Stimulated activated CD8-positive, alpha-beta memory T cell treated with anti-CD3 and anti-CD28 coated beads, Interleukin-2, amount 100 ng/mL, for 1 hour (primary cell): ENCODE results near the gene RAPGEF1.
"Not testable (repeated sequence)": the region's sequence is repeated elsewhere in the genome, so short reads cannot be mapped to it uniquely, and the experiment has no call there.

Experiments
- DNase-seq, 2 donors: peaks; one replicate each; pipeline ENCODE4 v3.0.0-alpha.2; 2020; ENCODE audit warnings: low read depth in 2 of 2

The RAPGEF1 gene

GRCh38 chr9:131562032-131562959, 177.6 kb downstream of the RAPGEF1 start:
- DNase-seq: no peak

- DNase-seq: no peak
Observed at GRCh38 chr9:131559421-131560000, 180.4 kb downstream of the RAPGEF1 start.

GRCh38 chr9:131557855-131558548, 181.9 kb downstream of the RAPGEF1 start:
- no peak for DNase-seq

GRCh38 chr9:131555841-131556673, 183.8 kb downstream of the RAPGEF1 start:
- DNase-seq: no peak

- DNase-seq: no peak
Observed at GRCh38 chr9:131554843-131555351, 185.0 kb downstream of the RAPGEF1 start.

- no peak for DNase-seq
Observed at GRCh38 chr9:131554087-131554842, 185.6 kb downstream of the RAPGEF1 start.

GRCh38 chr9:131552030-131552429, 187.8 kb downstream of the RAPGEF1 start:
- no peak for DNase-seq

- DNase-seq: not testable (repeated sequence)
Observed at GRCh38 chr9:131550465-131550864, 189.4 kb downstream of the RAPGEF1 start.

- not testable (repeated sequence) for DNase-seq
Observed at GRCh38 chr9:131549186-131549585, 190.7 kb downstream of the RAPGEF1 start.

- no peak for DNase-seq
Observed at GRCh38 chr9:131546336-131547084, 193.4 kb downstream of the RAPGEF1 start.

- DNase-seq: no peak
Observed at GRCh38 chr9:131545786-131546335, 194.0 kb downstream of the RAPGEF1 start.

GRCh38 chr9:131545003-131545785, 194.7 kb downstream of the RAPGEF1 start, which contains the start of gene PRRT1B:
PRRT1B (plus strand) TSS chr9:131545523; CDS start chr9:131545616, 93 bp downstream.
- DNase-seq: no peak

- no peak for DNase-seq
Observed at GRCh38 chr9:131543141-131543540, 196.7 kb downstream of the RAPGEF1 start.

GRCh38 chr9:131539223-131539923, 200.5 kb downstream of the RAPGEF1 start:
- DNase-seq: no peak

GRCh38 chr9:131537946-131538345, 201.9 kb downstream of the RAPGEF1 start:
- DNase-seq: no peak

- DNase-seq: no peak
Observed at GRCh38 chr9:131534721-131535237, 205.1 kb downstream of the RAPGEF1 start.

GRCh38 chr9:131530920-131531832, 208.7 kb downstream of the RAPGEF1 start, which contains the start of gene UCK1:
UCK1 (minus strand) TSS chr9:131531263; CDS start chr9:131531174, 89 bp downstream.
- peak; percentile 35 to 59 for DNase-seq
